ENCODE measurements around the gene SH3BGR.

DNA sequence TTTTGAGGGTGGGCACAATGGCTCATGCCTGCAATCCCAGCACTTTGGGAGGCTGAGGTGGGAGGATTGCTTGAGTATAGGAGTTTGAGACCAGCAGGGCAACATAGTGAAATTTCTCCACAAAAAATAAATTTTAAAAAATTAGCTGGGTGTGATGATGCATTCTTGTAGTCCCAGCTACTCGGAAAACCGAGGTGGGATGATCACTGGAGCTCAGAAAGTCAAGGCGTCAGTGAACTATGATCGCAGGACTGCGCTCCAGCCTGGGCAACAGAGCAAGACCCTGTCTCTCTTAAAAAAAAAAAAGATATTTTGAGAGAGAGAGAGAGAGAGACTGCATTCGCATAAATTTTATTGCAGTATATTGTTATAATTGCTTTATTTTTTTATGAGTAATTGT lies 85.1 kb downstream of the SH3BGR start:
- TF ChIP-seq POLR2A (IDR thresholded peaks at IDR 0.05) = no peak
- TF ChIP-seq, protein P1, sequence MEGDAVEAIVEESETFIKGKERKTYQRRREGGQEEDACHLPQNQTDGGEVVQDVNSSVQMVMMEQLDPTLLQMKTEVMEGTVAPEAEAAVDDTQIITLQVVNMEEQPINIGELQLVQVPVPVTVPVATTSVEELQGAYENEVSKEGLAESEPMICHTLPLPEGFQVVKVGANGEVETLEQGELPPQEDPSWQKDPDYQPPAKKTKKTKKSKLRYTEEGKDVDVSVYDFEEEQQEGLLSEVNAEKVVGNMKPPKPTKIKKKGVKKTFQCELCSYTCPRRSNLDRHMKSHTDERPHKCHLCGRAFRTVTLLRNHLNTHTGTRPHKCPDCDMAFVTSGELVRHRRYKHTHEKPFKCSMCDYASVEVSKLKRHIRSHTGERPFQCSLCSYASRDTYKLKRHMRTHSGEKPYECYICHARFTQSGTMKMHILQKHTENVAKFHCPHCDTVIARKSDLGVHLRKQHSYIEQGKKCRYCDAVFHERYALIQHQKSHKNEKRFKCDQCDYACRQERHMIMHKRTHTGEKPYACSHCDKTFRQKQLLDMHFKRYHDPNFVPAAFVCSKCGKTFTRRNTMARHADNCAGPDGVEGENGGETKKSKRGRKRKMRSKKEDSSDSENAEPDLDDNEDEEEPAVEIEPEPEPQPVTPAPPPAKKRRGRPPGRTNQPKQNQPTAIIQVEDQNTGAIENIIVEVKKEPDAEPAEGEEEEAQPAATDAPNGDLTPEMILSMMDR (IDR thresholded peaks at IDR 0.05) = no peak

Data from body of pancreas (tissue), 4 donors.